CD14-positive monocyte (primary cell): ENCODE measurements around the gene PEA15. TPM values are rescaled to one million over a fixed set of nuclear protein-coding genes. Genes with fewer than 3 reads are reported as not detected.

ENCODE experiments used
- DNase-seq, 3 donors: peaks; one replicate each; pipeline ENCODE4 v3.0.0-alpha.2; 2011 to 2022
- H2AFZ ChIP-seq: 2 replicates; pipeline ENCODE4 v1.6.0; 2012; ENCODE audit warnings: mild to moderate bottlenecking, low read depth, low read length, inconsistent platforms; ENCODE audit not compliant: insufficient read depth, poor library complexity, severe bottlenecking
- H3K27ac ChIP-seq, 2 donors: 1 replicate in 1 of 2; 2 replicates in 1 of 2; pipeline ENCODE4 v1.5.1; 2012 to 2013; ENCODE audit warnings: low read length in 2 of 2, control low read depth in 1 of 2, inconsistent platforms in 1 of 2, low read depth in 1 of 2, mild to moderate bottlenecking in 1 of 2
- H3K27me3 ChIP-seq, 2 donors: one replicate each; pipeline versions ENCODE4 v1.6.0 to v1.6.1; 2011 to 2013; ENCODE audit warnings: low read length in 2 of 2; ENCODE audit not compliant: control insufficient read depth in 2 of 2, insufficient read depth in 2 of 2
- H3K36me3 ChIP-seq, 2 donors: replicated peaks in 1 of 2; 1 replicate in 1 of 2; 2 replicates in 1 of 2; pipeline versions ENCODE4 v1.5.1 to v1.6.1; 2012 to 2013; ENCODE audit warnings: low read length in 2 of 2, control low read depth in 1 of 2, inconsistent platforms in 1 of 2, mild to moderate bottlenecking in 1 of 2; ENCODE audit not compliant: insufficient read depth in 2 of 2, control insufficient read depth in 1 of 2
- H3K4me1 ChIP-seq, 2 donors: 1 replicate in 1 of 2; 2 replicates in 1 of 2; pipeline versions ENCODE4 v1.5.1 to v1.6.1; 2012 to 2013; ENCODE audit warnings: low read length in 2 of 2, control low read depth in 1 of 2, inconsistent platforms in 1 of 2, mild to moderate bottlenecking in 1 of 2, moderate library complexity in 1 of 2; ENCODE audit not compliant: insufficient read depth in 2 of 2, control insufficient read depth in 1 of 2
- H3K4me2 ChIP-seq: replicated peaks from 2 replicates; pipeline ENCODE3; 2012; ENCODE audit warnings: low read length, moderate library complexity, mild to moderate bottlenecking; ENCODE audit not compliant: poor library complexity, severe bottlenecking; ENCODE audit errors: extremely low read depth
- H3K4me3 ChIP-seq, 3 experiments: fragments of 200-600 bp in 1 of 3; sonication (generic) in 1 of 3; replicated peaks in 1 of 3; 1 replicate in 2 of 3; 2 replicates in 1 of 3; pipeline ENCODE4 v1.5.1; 2011 to 2013; ENCODE audit warnings: low read length in 3 of 3, mild to moderate bottlenecking in 3 of 3, control low read depth in 2 of 3, low read depth in 2 of 3, inconsistent platforms in 1 of 3, moderate library complexity in 1 of 3
- H3K79me2 ChIP-seq: 2 replicates; pipeline ENCODE4 v1.6.0; 2012; ENCODE audit warnings: mild to moderate bottlenecking, control low read depth, inconsistent platforms, low read length, moderate library complexity; ENCODE audit not compliant: insufficient read depth
- H3K9ac ChIP-seq: 2 replicates; pipeline ENCODE4 v1.6.0; 2017; ENCODE audit warnings: low read length, mild to moderate bottlenecking; ENCODE audit not compliant: insufficient read depth, poor library complexity, severe bottlenecking
- H3K9me3 ChIP-seq, 2 donors: replicated peaks in 1 of 2; 1 replicate in 1 of 2; 2 replicates in 1 of 2; pipeline versions ENCODE4 v1.5.1 to v1.6.1; 2012 to 2013; ENCODE audit warnings: low read length in 2 of 2, control low read depth in 1 of 2; ENCODE audit not compliant: control insufficient read depth in 1 of 2, insufficient read depth in 1 of 2
- H4K20me1 ChIP-seq: 2 replicates; pipeline ENCODE4 v1.6.0; 2012; ENCODE audit warnings: mild to moderate bottlenecking, low read length, control low read depth, moderate library complexity; ENCODE audit not compliant: insufficient read depth
- H3K27ac Mint-ChIP-seq, 7 donors: one replicate each; pipeline ENCODE4 v1.8.0; 2020; ENCODE audit warnings: mild to moderate bottlenecking in 7 of 7, mixed read lengths in 7 of 7, moderate library complexity in 6 of 7, inconsistent platforms in 2 of 7
- H3K27me3 Mint-ChIP-seq, 3 donors: one replicate each; pipeline ENCODE4 v1.8.0; 2021 to 2022; ENCODE audit warnings: low read depth in 3 of 3, mild to moderate bottlenecking in 3 of 3, mixed read lengths in 3 of 3, moderate library complexity in 3 of 3, inconsistent platforms in 1 of 3
- H3K36me3 Mint-ChIP-seq, 2 donors: one replicate each; pipeline ENCODE4 v1.8.0; 2020; ENCODE audit warnings: mixed read lengths in 2 of 2, inconsistent platforms in 1 of 2, mild to moderate bottlenecking in 1 of 2
- H3K4me1 Mint-ChIP-seq: one replicate; pipeline ENCODE4 v1.8.0; 2020; ENCODE audit warnings: mild to moderate bottlenecking, mixed read lengths
- H3K4me3 Mint-ChIP-seq, 2 donors: one replicate each; pipeline ENCODE4 v1.8.0; 2020; ENCODE audit warnings: mild to moderate bottlenecking in 2 of 2, mixed read lengths in 2 of 2, moderate library complexity in 1 of 2
- H3K9me3 Mint-ChIP-seq, 7 donors: one replicate each; pipeline ENCODE4 v1.8.0; 2020 to 2022; ENCODE audit warnings: mixed read lengths in 7 of 7, mild to moderate bottlenecking in 6 of 7, moderate library complexity in 6 of 7, inconsistent platforms in 2 of 7
- CTCF ChIP-seq: fragments of 200-600 bp; IDR thresholded peaks from one replicate; pipeline ENCODE4 v1.8.0; 2022; ENCODE audit warnings: antibody characterized with exemption, mild to moderate bottlenecking
- WGBS: methylation state at CpG from one replicate; pipeline ENCODE4 v1.1.5; 2013; ENCODE audit warnings: missing lambda C conversion rate; ENCODE audit not compliant: insufficient coverage; 5-methylcytosine and 5-hydroxymethylcytosine counted together
- intact Hi-C, 2 donors: fragments of 100-400 bp; cut with micrococcal nuclease; formaldehyde crosslinking; loops; one replicate each; pipeline versions ENCODE4 v1.15.0 to v1.15.1; 2023
- polyA plus RNA-seq, 3 donors: library from polyadenylated mRNA; depleted of rRNA in 1 of 3; unstranded in 2 of 3; stranded (reverse) in 1 of 3; fragments of 300-500 nt in 2 of 3; fragments of >200 nt in 1 of 3; fragmentation: Illumina TruSeq in 2 of 3; gene quantifications; 1 replicate in 2 of 3; 2 replicates in 1 of 3; pipeline ENCODE4 v1.2.3, GENCODE V29; 2012 to 2021

The PEA15 gene
- polyA plus RNA-seq, 3 donors = 23.6 to 163 (median 38.1) TPM

DNA sequence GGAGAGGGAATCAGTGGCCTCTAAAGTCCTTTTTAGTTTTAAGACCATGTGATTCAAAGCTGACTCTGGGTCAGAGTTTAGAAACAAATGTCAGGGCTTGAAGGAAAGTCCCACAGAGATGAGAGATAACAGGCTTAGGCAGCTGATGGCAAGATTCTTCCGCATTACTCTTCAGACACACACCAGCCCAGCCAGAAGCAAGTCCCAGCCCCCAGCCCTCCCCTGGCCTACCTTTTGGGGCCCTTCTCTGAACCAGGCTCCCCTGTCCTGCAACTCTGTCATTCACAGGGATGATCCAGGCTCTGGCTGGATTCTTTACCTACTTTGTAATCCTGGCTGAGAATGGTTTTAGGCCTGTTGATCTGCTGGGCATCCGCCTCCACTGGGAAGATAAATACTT is 28.0 kb upstream of the PEA15 start:
- H2AFZ ChIP-seq = no peak overlapping the region
- H3K79me2 ChIP-seq = no peaks in the 10 kb centered on the region
- DNase-seq = no peak
- H3K9me3 ChIP-seq = no peaks in the 10 kb centered on the region
- no peaks in the 10 kb centered on the region for H4K20me1 ChIP-seq
- H3K27ac ChIP-seq = no peak overlapping the region
- intact Hi-C loops = no loop called here
- H3K4me3 ChIP-seq = no peak overlapping the region
- H3K36me3 Mint-ChIP-seq = peaks cover 0 to 4% of the 10 kb centered on the region in 2 donors
- H3K4me1 ChIP-seq = no peaks in the 10 kb centered on the region
- no peak overlapping the region for H3K9ac ChIP-seq
- peaks cover 0 to 3% (median 0%) of the 10 kb centered on the region in 7 donors for H3K9me3 Mint-ChIP-seq
- WGBS = 93% methylated on average over 2 of the region's 2 CpGs
- H3K27me3 ChIP-seq = no peaks in the 10 kb centered on the region
- H3K4me2 ChIP-seq = no peak overlapping the region
- H3K27me3 Mint-ChIP-seq = peaks cover 4 to 7% (median 5%) of the 10 kb centered on the region in 3 donors
- peaks cover 0 to 8% of the 10 kb centered on the region in 2 donors for H3K36me3 ChIP-seq
- H3K4me1 Mint-ChIP-seq = no peaks in the 10 kb centered on the region
- no peak overlapping the region for H3K4me3 Mint-ChIP-seq
- no peak for TF ChIP-seq CTCF
- H3K27ac Mint-ChIP-seq = no peak overlapping the region

GRCh38 chr1:160177667-160178066 is 27.5 kb upstream of the PEA15 start:
- H3K27me3 ChIP-seq = no peaks in the 10 kb centered on the region
- Mint-ChIP-seq H3K9me3 (peaks cover 0 to 3% (median 0%) of the 10 kb centered on the region in 7 donors), H3K36me3 (peaks cover 0 to 4% of the 10 kb centered on the region in 2 donors), H3K27me3 (peaks cover 4 to 7% (median 5%) of the 10 kb centered on the region in 3 donors), H3K27ac (peak overlapping the region in 1 of 7 donors; percentile 61), H3K4me3 (peak overlapping the region in 1 of 2 donors; percentile 10), H3K4me1 (no peaks in the 10 kb centered on the region)
- H3K36me3 ChIP-seq = peaks cover 0 to 8% of the 10 kb centered on the region in 2 donors
- intact Hi-C loops = no loop called here
- no peaks in the 10 kb centered on the region for H4K20me1 ChIP-seq
- H3K4me2 ChIP-seq = no peak overlapping the region
- H3K27ac ChIP-seq = no peak overlapping the region
- H3K4me1 ChIP-seq = no peaks in the 10 kb centered on the region
- no peak for DNase-seq
- no peak overlapping the region for H3K4me3 ChIP-seq
- no peaks in the 10 kb centered on the region for H3K79me2 ChIP-seq
- no CpG with 5 or more reads among the region's 1 CpG for WGBS
- H2AFZ ChIP-seq = no peak overlapping the region
- H3K9me3 ChIP-seq = no peaks in the 10 kb centered on the region
- no peak overlapping the region for H3K9ac ChIP-seq
- no peak for TF ChIP-seq CTCF
